HG02981 (cell line): ENCODE measurements around the gene PLVAP.
A peak's percentile ranks its signal among the peaks of the same experiment; 100 is the strongest.

Experiments used
- ATAC-seq: cut with Tn5 transposase; IDR thresholded peaks from one replicate; pipeline ENCODE4 v1.9.1; 2021; ENCODE audit warnings: mild to moderate bottlenecking, moderate library complexity; ENCODE audit not compliant: unreplicated experiment

The PLVAP gene, protein sequence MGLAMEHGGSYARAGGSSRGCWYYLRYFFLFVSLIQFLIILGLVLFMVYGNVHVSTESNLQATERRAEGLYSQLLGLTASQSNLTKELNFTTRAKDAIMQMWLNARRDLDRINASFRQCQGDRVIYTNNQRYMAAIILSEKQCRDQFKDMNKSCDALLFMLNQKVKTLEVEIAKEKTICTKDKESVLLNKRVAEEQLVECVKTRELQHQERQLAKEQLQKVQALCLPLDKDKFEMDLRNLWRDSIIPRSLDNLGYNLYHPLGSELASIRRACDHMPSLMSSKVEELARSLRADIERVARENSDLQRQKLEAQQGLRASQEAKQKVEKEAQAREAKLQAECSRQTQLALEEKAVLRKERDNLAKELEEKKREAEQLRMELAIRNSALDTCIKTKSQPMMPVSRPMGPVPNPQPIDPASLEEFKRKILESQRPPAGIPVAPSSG

DNA sequence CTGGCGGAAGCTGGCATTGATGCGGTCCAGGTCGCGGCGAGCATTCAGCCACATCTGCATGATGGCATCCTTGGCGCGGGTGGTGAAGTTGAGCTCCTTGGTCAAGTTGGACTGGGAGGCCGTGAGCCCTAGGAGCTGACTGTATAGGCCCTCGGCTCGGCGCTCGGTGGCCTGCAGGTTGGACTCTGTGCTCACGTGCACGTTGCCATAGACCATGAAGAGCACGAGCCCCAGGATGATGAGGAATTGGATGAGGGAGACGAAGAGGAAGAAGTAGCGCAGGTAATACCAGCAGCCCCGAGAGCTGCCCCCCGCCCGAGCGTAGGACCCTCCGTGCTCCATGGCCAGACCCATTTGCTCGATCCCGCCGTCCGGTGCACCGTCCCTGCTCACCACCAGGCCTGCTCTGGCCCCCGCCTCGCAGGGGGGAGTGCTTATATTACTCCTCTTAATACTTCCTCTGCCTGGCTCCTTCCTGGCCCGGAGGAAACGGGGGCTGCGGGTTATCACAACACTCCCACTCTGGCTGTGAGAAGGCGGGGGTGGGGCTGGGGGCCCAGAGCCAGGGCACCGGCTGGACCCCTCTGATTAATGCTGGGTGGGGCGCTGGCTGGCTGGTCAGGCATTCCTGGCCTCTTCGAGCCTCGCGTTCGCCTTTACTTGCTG, at the start of gene PLVAP:
Gene PLVAP, minus strand, starts transcription at position 408 of the 666 bp plus-strand sequence. Its CDS starts 54 bp downstream, at position 354.
- ATAC-seq: no peak

DNA sequence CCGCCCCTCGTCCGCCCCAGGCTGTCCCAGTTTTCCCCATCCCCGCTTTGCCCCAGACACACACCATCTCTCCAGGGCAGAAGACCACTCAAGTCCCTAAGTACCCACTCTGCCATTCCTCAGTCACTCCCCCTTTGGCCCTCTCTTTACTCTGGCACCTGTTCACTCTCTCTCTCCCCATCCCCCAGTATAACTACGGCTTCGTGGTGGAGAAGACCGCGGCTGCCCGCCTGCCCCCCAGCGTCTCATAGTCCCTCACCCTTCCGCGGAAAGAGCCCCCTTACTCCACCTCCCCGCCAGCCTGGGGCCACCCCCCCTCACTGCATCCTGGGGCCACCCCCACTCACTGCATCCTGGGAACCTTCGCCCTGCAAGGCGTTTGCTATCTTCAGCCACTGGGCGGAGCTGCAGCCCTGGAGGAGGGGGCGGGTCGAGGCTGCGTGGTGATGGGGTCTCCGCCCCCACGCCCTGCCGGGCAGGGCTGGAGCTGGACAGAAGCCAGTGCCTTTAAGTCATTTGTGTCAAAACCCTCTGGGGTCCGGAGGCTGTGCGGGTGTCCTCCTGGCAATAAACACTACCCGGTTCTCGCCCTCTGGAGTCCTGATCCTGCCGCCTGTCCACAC, 47.7 kb upstream of the PLVAP start:
- no peak for ATAC-seq

DNA sequence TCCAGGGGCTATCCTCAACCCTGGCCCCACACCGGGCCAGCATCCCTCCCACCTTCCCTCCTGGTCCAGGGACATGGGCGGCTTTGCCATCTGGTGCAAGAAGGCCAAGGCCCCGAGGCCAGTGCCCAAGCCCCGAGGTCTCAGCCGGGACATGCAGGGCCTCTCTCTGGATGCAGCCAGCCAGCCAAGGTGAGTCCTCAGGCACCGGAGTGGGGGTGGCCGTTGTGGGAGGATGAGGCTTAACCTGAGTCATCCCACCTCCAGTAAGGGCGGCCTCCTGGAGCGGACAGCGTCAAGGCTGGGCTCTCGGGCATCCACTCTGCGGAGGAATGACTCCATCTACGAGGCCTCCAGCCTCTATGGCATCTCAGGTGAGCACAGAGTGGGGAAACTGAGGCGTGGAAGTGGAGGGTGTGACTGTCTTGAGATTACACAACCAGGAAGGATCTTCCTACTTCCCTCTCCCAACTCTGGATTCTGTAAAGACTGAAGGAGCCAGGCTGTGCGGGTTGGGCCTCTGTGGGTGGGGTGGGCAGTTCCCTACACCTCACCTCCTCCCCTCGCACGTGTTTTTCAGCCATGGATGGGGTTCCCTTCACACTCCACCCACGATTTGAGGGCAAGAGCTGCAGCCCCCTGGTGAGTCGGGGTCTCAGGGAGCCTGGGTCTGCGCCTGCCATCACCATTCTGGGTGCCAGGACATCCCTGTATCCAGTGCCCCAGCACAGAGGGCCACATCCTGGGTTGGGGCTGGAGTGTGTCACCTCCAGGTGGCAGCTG, 46.5 kb upstream of the PLVAP start:
- ATAC-seq: no peak

DNA sequence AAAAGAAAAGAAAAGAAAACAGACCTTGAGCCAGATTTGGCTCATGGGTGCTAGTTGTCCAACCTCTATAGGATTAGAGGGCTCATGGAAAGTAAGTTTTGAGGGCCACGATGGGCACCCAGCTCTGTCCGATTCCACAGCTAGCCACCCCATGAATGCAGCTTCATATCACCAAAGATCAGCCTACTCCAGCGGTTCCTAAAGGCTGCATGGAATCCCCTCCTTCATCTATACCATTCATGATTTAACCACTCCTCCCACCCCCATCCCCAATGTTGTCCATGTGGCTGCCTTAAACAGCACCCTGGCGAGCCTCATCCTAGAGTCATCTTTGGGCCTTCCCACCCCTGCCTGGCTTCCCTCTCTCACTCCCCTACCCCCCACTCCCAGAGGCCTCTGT, 44.8 kb upstream of the PLVAP start:
- ATAC-seq: no peak

DNA sequence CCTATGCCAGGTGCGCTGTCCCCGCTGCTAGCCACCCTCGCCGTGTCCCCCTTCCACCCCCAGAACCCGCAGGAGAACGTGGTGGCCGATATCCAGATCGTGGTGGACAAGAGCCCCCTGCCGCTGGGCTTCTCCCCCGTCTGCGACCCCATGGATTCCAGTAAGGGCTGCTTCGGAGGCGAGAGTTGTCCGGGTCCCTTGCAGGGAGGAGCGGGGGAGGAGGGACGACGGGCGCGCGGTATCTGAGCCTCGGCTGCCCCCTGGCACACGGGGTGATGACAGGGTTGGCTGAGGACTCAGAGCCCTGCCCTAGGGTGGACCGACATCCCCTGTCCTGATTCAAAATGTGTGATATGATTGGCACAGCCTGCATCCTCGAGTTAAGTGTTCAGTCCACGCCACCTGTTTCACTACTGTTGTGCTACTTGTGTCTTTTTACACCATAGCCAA, 43.4 kb upstream of the PLVAP start:
- peak; percentile 6 for ATAC-seq

DNA sequence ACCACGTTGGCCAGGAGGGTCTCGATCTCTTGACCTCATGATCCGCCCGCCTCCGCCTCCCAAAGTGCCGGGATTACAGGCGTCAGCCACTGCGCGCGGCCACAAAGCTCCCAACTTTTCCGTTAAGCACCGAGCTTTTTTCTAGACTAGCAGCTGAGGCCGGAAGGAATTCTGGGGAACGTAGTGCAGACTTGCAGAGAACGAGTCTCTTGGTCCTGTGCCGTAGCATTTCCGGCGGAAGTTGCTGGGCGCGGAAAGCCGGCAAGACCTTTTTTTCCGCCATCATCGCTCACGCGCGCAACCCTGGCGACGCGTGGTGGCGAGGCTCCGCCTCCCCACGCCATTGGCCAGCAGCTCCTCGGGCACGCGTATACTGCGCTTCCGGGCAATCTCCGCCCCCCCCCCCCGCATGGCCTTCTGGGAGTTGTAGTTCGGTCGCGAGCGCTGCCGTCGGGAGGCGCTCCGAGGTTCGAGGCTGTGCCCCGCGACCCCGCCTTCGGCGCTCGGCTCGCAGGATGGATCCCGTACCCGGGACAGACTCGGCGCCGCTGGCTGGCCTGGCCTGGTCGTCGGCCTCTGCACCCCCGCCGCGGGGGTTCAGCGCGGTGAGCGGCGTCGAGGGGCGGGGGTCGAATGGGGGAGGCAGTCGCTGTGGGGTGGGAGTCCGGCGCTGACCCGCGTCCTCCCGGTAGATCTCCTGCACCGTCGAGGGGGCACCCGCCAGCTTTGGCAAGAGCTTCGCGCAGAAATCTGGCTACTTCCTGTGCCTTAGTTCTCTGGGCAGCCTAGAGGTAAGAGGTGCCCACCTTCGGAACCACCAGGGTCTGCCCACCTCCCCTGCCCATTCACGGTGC, 42.7 kb upstream of the PLVAP start, which contains the start of gene MVB12A:
Gene MVB12A, plus strand, starts transcription at position 427 of the 854 bp plus-strand sequence. Its CDS starts 89 bp downstream, at position 516.
- peak; percentile 79 for ATAC-seq

DNA sequence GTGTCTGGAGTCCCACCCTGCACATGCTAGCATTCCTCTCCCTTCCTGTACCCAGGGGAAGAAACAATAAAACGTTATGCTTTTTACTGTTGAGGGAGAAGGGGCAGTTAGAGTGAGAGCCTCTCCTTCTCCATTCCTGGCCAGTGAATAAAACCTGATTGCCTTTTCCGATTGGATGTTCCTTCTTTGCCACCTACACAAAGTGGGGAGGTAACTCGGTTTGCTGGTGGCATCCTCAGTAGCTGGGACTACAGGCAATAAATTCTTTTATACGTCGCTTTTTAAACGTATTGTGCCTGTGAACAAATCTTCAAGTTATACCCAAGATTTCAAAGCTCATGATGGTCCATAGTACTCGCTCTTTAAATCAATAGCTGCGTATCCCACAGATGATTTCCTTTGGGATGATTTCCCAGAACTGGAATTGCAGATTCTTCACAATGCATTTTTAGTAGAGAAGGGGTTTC, 42.0 kb upstream of the PLVAP start:
- no peak for ATAC-seq

DNA sequence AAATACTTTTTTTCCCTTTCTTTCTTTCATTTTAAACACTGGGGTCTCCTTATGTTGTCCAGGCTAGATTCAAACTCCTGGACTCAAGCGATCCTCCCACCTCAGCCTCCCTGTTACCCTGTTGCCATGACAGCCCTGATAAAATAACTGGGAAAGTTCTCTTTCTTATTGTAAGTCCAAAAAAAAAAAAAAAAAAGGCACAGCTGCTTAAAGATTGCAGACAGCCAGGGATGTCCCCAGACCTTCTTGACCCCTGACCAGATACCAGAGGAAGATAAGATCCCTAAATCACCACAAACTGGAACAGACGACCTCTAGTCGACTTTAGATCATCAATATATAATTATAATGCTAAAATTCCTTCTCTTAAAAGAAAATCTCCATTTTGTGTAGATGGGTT, 41.6 kb upstream of the PLVAP start:
- ATAC-seq: no peak

DNA sequence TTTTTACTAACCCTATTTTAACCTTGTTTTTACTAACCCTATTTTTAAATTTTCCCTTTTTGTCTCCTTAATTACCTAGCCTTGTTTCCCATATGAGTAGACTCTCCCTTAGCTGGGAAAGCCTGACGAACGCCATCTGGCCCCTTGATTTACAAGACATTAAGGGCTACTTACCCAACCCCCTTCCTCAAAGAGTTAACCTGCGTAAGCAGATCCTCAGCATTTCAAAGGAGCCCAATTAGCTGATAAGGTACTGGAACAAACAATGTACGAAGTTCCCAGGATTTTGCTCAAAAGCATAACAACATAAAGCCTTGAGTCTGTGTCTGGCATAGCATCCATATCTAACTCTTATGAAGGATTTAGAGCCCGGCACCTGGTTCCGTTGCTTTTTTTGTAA, 38.0 kb upstream of the PLVAP start:
- ATAC-seq: no peak

DNA sequence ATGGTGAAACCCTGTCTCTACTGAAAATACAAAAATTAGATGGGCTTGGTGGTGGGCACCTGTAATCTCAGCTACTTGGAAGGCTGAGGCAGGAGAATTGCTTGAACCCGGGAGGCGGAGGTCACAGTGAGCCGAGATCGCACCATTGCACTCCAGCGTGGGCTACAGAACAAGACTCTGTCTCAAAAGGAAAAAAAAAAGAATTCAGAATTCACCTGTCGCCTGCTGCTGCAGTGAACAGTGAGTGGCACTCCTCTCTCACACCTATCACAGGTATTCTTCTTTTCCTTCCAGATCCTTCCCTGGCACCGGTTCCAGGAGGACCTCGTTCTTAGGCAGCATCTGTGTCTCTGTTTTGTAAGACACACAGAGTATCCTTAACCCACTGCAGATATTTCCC, 37.0 kb upstream of the PLVAP start:
- no peak for ATAC-seq

DNA sequence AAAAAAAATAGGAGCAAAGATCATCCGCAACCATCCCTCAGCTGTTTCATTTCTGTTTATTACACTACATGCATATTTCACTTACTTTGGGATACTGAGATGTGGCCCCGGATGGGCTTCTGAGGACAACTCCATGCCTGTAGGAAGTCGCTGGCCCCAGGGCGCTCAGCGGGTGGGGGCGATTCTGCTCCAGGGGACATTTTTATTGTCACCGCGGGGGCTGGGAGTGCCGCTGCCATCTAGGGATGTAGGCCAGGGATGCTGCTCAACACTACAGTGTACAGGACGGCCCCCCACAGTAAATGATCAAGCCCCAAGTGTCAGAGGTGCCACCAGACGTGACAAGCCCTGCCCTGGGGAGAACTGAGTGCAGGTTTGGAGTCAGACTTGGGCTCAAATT, 34.7 kb upstream of the PLVAP start:
- ATAC-seq: no peak

DNA sequence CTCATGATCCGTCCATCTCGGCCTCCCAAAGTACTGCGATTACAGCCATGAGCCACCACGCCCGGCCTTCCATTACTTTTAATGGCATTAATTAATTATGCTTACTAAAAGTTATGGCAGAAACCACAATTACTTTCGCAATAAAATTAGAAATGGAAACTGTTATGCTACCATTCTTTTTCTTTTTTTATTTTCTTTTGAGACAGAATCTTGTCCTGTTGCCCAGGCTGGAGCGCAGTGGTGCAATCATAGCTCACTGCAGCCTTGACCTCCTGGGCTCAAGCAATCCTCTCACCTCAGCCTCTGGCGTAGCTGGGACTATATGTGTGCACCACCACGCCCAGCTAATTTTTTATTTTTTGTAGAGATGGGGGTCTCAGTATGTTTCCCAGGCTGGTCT, 32.8 kb upstream of the PLVAP start:
- ATAC-seq: no peak

DNA sequence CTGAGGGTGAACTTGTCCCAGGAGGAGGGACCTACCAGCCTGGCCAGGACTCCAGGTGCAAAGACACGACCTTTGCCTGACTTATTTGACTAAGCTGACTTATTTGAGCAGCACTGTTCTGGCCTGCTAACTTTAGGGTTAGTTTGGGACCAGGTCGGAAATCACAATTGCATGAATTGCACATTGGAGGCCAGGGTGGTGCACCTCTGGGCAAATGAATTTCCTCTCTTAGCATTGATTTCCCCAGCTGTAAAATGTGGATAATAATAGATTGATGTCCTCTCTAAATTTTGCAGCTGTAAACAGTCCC, 29.7 kb upstream of the PLVAP start:
- ATAC-seq: no peak

DNA sequence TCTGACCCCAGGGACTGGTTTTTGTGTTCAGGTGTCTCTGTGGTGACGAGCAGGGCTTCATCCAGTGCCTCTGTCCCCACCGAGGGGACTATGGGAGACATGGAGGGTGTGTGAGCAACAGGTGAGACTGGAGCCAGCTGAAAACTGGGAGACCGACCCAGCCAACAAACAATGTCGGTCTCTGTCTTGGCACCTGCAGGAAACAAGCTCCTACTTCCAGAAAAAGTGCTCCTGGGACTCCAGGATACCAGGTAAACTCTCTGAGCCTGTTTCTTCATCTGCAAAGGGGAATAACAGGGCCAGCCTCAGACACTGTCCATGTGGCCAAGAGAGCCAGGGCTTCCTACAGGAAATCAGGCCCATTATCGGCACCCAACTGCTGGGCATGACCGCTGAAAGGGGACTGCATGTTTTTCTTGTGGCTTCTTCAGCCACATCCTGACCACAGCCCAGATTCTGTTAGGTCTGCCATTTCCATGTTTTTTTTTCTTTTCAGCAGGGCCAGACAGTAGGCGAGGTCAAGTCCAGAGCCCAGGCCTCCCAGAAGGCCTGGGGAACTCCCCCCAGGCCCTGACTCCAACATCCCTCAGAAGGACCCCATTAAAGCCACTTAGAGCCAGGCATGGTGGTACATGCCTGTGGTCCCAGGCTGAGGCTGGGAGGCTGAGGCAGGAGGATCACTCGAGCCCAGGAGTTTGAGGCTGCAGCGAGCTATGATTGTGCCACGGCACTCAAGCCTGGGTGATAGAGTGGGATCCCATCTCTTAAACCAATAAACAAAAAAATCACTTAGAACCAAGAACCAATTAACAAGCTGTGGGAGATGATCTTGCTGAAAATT, 29.1 kb upstream of the PLVAP start:
- no peak for ATAC-seq

DNA sequence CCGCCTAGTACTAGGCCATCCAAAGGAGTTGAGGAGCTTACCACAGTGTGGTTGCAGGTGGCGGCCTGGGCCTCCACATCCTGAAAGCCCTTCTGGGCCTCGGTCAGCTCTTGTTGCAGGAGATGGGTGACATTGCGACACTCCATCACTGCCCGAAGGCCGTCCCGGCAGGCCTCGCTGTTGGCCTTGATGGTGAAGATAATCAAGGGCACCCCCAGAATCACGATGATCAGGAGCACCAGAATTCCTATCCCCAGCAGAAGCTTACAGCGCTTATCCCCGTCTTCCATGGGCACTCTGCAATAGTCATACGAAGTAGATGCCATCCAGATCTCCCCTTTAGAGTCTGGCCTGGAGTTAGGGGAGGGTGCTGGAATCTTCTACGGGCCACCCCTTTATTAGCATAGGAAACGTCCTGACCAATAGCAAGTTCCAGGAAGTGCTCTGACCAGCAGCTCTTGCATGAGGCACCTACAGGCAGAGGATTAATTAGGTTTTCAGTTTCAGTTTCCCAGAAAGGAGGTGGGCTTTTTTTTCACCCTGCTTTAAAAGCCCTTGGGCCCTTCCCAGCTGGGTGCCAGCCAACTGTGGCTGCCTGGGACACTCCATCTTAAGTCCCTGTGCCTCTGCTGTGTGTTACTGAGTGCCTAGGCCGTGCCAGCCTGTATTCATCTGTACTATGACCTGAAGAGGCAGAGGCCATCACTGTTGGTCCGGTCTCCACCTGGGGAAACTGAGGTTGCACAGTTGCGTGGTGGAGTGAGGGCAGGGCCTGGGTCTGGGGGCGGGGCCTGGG, 28.3 kb upstream of the PLVAP start, which contains the start of gene BST2:
Gene BST2, minus strand, starts transcription at position 381 of the 796 bp plus-strand sequence. Its CDS starts 55 bp downstream, at position 326.
- peak; percentile 81 for ATAC-seq

DNA sequence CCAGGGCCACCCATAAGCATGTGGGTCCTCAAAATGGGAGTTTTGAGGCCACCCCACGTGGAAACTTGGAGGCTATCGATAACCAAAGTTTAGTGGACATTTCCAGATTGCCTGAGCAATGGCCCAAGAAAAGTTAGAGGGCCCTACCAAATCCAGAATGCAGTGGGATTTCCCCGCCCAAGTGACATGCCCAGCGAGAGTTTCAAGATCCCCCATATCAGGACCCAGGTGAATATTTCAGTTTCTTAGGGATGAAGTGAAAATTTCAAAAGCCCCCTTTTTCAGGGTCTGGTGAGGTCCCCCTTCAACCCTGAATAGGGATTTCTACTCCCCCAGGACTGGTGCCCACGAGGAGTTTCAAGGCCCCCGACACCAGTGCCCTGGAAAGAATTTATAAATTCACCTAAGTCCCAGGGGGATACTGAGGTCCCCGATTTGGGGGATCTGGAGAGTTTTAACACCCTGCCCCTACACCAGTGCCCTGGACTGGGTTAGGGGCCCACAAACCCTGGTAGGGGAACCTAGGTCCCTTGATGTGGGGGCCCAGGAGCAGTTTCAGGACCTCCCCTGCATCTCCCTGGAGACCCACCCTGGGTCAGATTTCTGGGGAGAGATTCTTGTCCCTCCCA, 27.6 kb upstream of the PLVAP start:
- peak; percentile 11 for ATAC-seq

DNA sequence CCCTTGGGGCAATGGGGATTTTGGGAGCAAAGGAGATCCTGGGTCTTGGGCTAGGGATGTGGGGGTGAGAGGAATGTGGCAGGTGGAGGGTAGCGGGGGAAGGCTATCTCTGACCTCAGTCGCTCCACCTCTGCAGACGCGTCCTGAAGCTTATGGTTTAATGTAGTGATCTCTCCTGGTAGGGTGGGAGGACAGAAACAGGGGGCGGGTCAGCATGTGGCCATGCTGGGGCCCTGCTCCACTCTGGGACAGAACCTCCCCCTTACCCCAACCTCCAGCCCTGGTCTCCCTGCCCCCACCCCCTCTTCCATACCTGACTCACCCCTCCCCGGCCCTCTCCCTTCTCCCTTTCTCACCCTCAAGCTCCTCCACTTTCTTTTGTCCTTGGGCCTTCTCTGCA, 26.9 kb upstream of the PLVAP start:
- ATAC-seq: no peak
